GM23338 (cell line): Measurements from ENCODE around the gene KLK15. TPM values are rescaled to one million over a fixed set of nuclear protein-coding genes. Genes with fewer than 3 reads are reported as not detected.

Experiments used
- ATAC-seq: fragments of 200-7000 bp; cut with Tn5 transposase; 3 replicates; pipeline ENCODE4 v1.9.1; 2020
- DNase-seq: peaks from one replicate; pipeline ENCODE4 v3.0.0-alpha.2; 2015; ENCODE audit warnings: low spot score
- H2AFZ ChIP-seq: fragments of 200-600 bp; sonication (generic); 2 replicates; pipeline ENCODE4 v1.8.0; 2016; ENCODE audit warnings: antibody characterized with exemption, mild to moderate bottlenecking, moderate library complexity
- H3F3A ChIP-seq: fragments of 200-600 bp; sonication (generic); replicated peaks from 2 replicates; pipeline ENCODE4 v1.8.0; 2017; ENCODE audit warnings: antibody characterized with exemption, mixed run types, low read depth
- H3K27ac ChIP-seq: fragments of 200-600 bp; sonication (generic); 2 replicates; pipeline ENCODE4 v1.6.1; 2016; ENCODE audit warnings: low read depth
- H3K27me3 ChIP-seq: fragments of 200-600 bp; sonication (generic); 2 replicates; pipeline ENCODE4 v1.8.0; 2016; ENCODE audit warnings: mild to moderate bottlenecking, mixed run types, moderate library complexity; ENCODE audit not compliant: insufficient read depth
- H3K36me3 ChIP-seq: fragments of 200-600 bp; sonication (generic); 2 replicates; pipeline ENCODE4 v1.8.0; 2016; ENCODE audit warnings: mild to moderate bottlenecking; ENCODE audit not compliant: insufficient read depth
- H3K4me1 ChIP-seq: fragments of 200-600 bp; sonication (generic); 2 replicates; pipeline ENCODE4 v1.8.0; 2016; ENCODE audit warnings: mild to moderate bottlenecking, moderate library complexity; ENCODE audit not compliant: insufficient read depth
- H3K4me2 ChIP-seq: fragments of 200-600 bp; sonication (generic); 2 replicates; pipeline ENCODE4 v1.7.1; 2017; ENCODE audit warnings: mixed run types
- H3K4me3 ChIP-seq: fragments of 200-600 bp; sonication (generic); 2 replicates; pipeline ENCODE4 v1.6.1; 2016; ENCODE audit warnings: mixed run types
- H3K79me2 ChIP-seq: fragments of 200-600 bp; sonication (generic); replicated peaks from 2 replicates; pipeline ENCODE4 v1.8.0; 2017; ENCODE audit warnings: mild to moderate bottlenecking; ENCODE audit not compliant: insufficient read depth
- H3K9me2 ChIP-seq: fragments of 200-600 bp; sonication (generic); 2 replicates; pipeline ENCODE4 v1.8.0; 2017; ENCODE audit not compliant: insufficient read depth
- H4K20me1 ChIP-seq: fragments of 200-600 bp; sonication (generic); replicated peaks from 2 replicates; pipeline ENCODE4 v1.8.0; 2017; ENCODE audit warnings: mild to moderate bottlenecking; ENCODE audit not compliant: insufficient read depth
- H3K27ac Mint-ChIP-seq: 2 replicates; pipeline ENCODE4 v1.8.0; 2020; ENCODE audit warnings: inconsistent platforms, mild to moderate bottlenecking, moderate library complexity, mixed read lengths
- H3K27me3 Mint-ChIP-seq: 3 replicates; pipeline ENCODE4 v1.8.0; 2022; ENCODE audit warnings: low read depth, mild to moderate bottlenecking, moderate library complexity, mixed read lengths, inconsistent platforms; ENCODE audit not compliant: insufficient read depth, poor library complexity
- H3K36me3 Mint-ChIP-seq: 3 replicates; pipeline ENCODE4 v1.8.0; 2021; ENCODE audit warnings: low read depth, mild to moderate bottlenecking, inconsistent platforms, moderate library complexity, mixed read lengths
- H3K4me1 Mint-ChIP-seq: 3 replicates; pipeline ENCODE4 v1.8.0; 2020; ENCODE audit warnings: mild to moderate bottlenecking, inconsistent platforms, mixed read lengths
- H3K4me3 Mint-ChIP-seq: 3 replicates; pipeline ENCODE4 v1.8.0; 2021; ENCODE audit warnings: moderate library complexity, mild to moderate bottlenecking, inconsistent platforms, mixed read lengths
- H3K9me3 Mint-ChIP-seq: 3 replicates; pipeline ENCODE4 v1.8.0; 2020; ENCODE audit warnings: moderate library complexity, mild to moderate bottlenecking, inconsistent platforms, mixed read lengths
- CREB1 ChIP-seq: fragments of 250-450 bp; sonication (Bioruptor Pico); IDR thresholded peaks from 2 replicates; pipeline ENCODE4 v1.5.0; 2020; ENCODE audit warnings: low read depth, mild to moderate bottlenecking, moderate library complexity
- EZH2 ChIP-seq: fragments of 200-600 bp; sonication (generic); IDR thresholded peaks from one replicate; pipeline ENCODE4 v1.8.0; 2017; ENCODE audit warnings: antibody characterized with exemption, mild to moderate bottlenecking, low read depth; ENCODE audit not compliant: unreplicated experiment
- EZH2phosphoT487 ChIP-seq: fragments of 200-600 bp; sonication (generic); IDR thresholded peaks from one replicate; pipeline ENCODE4 v1.8.1; 2018; ENCODE audit warnings: antibody characterized with exemption; ENCODE audit not compliant: unreplicated experiment
- JUNB ChIP-seq: IDR thresholded peaks from one replicate; pipeline ENCODE4 v1.6.1; 2016; ENCODE audit warnings: antibody characterized with exemption; ENCODE audit not compliant: unreplicated experiment
- NANOG ChIP-seq: IDR thresholded peaks from 2 replicates; pipeline ENCODE4 v1.6.1; 2016; ENCODE audit warnings: antibody characterized with exemption, borderline replicate concordance
- POLR2AphosphoS5 ChIP-seq: IDR thresholded peaks from 2 replicates; pipeline ENCODE4 v1.6.1; 2016; ENCODE audit warnings: antibody characterized with exemption, low read depth
- STAT1 ChIP-seq: IDR thresholded peaks from one replicate; pipeline ENCODE4 v1.6.1; 2016; ENCODE audit warnings: antibody characterized with exemption; ENCODE audit not compliant: unreplicated experiment
- ZNF114 ChIP-seq: fragments of 250-450 bp; sonication (Bioruptor Pico); IDR thresholded peaks from 2 replicates; pipeline ENCODE4 v1.5.0; 2020; ENCODE audit warnings: mild to moderate bottlenecking, moderate library complexity
- ZNF331 ChIP-seq: fragments of 250-450 bp; sonication (Bioruptor Pico); IDR thresholded peaks from 2 replicates; pipeline ENCODE4 v1.5.0; 2020; ENCODE audit warnings: low read depth, mild to moderate bottlenecking, moderate library complexity
- polyA plus RNA-seq: library from polyadenylated mRNA; unstranded; fragments of >200 nt; fragmentation: Nextera tagmentation; extraction: Ambion mirVana; gene quantifications from 2 replicates; pipeline ENCODE4 v1.2.1, GENCODE V29; 2016
- total RNA-seq: library from RNA; depleted of rRNA; stranded (reverse); fragments of >200 nt; shearing (Covaris generic); gene quantifications from 2 replicates; pipeline ENCODE4 v1.2.3, GENCODE V29; 2014
- TF ChIP-seq, protein P1 (sequence below), 2 experiments: fragments of 200-600 bp in 1 of 2; sonication (generic) in 1 of 2; conservative IDR thresholded peaks; 2 replicates each; pipeline versions ENCODE4 v1.5.1 to v1.6.1; 2016 to 2017; ENCODE audit warnings: antibody characterized with exemption in 2 of 2, low read depth in 2 of 2, mild to moderate bottlenecking in 2 of 2, moderate library complexity in 1 of 2
- TF ChIP-seq, protein P2 (sequence below): IDR thresholded peaks from one replicate; pipeline ENCODE4 v1.6.1; 2018; ENCODE audit warnings: antibody characterized with exemption; ENCODE audit not compliant: unreplicated experiment
- TF ChIP-seq, protein P3 (sequence below): IDR thresholded peaks from 2 replicates; pipeline ENCODE4 v1.6.1; 2016; ENCODE audit warnings: antibody characterized with exemption
- TF ChIP-seq, protein P4 (sequence below): fragments of 250-450 bp; sonication (Bioruptor Pico); IDR thresholded peaks from 2 replicates; pipeline ENCODE4 v1.5.0; 2020; ENCODE audit warnings: mild to moderate bottlenecking, moderate library complexity

Gene KLK15
- total and polyA plus RNA-seq, 2 experiments from 2014 or later: not detected

DNA sequence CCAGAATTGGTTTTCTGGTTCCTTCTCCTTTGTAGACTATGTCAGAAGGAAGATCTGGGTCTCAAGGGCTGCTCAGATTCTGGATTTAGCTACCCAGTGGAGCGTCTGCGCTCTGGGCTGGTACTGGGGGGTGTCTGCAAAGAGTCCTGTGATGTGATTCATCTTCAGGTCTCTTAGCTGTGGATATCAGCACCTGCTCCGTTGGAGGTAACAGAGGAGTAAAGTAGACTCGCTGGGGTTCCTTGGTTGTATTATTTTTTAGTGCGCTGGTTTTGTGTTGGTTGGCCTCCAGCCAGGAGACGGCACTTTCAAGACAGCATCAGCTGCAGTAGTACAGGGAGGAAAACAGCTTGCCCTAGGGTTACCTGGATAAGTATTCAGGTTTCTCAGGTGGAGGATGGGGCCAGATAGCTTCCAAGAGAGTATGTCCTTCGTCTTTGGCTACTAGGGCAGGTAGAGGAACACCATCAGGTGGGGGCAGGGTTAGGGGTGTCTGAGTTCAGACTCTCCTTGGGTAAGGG is 10.4 kb upstream of the KLK15 start:
- Mint-ChIP-seq H3K27me3 (peaks cover 4% of the 10 kb centered on the region), H3K9me3 (peaks cover 62% of the 10 kb centered on the region), H3K36me3 (peaks cover 13% of the 10 kb centered on the region; the same call in 2 of the 3 replicates), H3K4me3 (no peak overlapping the region), H3K4me1 (no peaks in the 10 kb centered on the region), H3K27ac (no peak overlapping the region)
- Histone ChIP-seq H3K4me2 (no peak overlapping the region), H3K27ac (no peak overlapping the region), H2AFZ (no peak overlapping the region), H3K27me3 (peaks cover 8% of the 10 kb centered on the region; the same call in 1 of the 2 replicates), H3K79me2 (no peaks in the 10 kb centered on the region), H3K36me3 (no peaks in the 10 kb centered on the region), H3F3A (no peaks in the 10 kb centered on the region), H3K4me3 (no peak overlapping the region), H3K9me2 (no peaks in the 10 kb centered on the region), H4K20me1 (no peaks in the 10 kb centered on the region), H3K4me1 (no peaks in the 10 kb centered on the region)
- TF ChIP-seq NANOG (no peak), JUNB (no peak), EZH2 (no peak), ZNF331 (CRISPR knock-in tag) (no peak), POLR2AphosphoS5 (no peak), ZNF114 (CRISPR knock-in tag) (no peak), CREB1 (CRISPR knock-in tag) (no peak), EZH2phosphoT487 (no peak), STAT1 (no peak)
- TF ChIP-seq, protein P1, sequence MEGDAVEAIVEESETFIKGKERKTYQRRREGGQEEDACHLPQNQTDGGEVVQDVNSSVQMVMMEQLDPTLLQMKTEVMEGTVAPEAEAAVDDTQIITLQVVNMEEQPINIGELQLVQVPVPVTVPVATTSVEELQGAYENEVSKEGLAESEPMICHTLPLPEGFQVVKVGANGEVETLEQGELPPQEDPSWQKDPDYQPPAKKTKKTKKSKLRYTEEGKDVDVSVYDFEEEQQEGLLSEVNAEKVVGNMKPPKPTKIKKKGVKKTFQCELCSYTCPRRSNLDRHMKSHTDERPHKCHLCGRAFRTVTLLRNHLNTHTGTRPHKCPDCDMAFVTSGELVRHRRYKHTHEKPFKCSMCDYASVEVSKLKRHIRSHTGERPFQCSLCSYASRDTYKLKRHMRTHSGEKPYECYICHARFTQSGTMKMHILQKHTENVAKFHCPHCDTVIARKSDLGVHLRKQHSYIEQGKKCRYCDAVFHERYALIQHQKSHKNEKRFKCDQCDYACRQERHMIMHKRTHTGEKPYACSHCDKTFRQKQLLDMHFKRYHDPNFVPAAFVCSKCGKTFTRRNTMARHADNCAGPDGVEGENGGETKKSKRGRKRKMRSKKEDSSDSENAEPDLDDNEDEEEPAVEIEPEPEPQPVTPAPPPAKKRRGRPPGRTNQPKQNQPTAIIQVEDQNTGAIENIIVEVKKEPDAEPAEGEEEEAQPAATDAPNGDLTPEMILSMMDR (conservative IDR thresholded peaks at IDR 0.05; ENCODE audit: low read depth in 2 of 2): no peak
- TF ChIP-seq, protein P2, sequence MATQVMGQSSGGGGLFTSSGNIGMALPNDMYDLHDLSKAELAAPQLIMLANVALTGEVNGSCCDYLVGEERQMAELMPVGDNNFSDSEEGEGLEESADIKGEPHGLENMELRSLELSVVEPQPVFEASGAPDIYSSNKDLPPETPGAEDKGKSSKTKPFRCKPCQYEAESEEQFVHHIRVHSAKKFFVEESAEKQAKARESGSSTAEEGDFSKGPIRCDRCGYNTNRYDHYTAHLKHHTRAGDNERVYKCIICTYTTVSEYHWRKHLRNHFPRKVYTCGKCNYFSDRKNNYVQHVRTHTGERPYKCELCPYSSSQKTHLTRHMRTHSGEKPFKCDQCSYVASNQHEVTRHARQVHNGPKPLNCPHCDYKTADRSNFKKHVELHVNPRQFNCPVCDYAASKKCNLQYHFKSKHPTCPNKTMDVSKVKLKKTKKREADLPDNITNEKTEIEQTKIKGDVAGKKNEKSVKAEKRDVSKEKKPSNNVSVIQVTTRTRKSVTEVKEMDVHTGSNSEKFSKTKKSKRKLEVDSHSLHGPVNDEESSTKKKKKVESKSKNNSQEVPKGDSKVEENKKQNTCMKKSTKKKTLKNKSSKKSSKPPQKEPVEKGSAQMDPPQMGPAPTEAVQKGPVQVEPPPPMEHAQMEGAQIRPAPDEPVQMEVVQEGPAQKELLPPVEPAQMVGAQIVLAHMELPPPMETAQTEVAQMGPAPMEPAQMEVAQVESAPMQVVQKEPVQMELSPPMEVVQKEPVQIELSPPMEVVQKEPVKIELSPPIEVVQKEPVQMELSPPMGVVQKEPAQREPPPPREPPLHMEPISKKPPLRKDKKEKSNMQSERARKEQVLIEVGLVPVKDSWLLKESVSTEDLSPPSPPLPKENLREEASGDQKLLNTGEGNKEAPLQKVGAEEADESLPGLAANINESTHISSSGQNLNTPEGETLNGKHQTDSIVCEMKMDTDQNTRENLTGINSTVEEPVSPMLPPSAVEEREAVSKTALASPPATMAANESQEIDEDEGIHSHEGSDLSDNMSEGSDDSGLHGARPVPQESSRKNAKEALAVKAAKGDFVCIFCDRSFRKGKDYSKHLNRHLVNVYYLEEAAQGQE: no peak
- TF ChIP-seq, protein P3, sequence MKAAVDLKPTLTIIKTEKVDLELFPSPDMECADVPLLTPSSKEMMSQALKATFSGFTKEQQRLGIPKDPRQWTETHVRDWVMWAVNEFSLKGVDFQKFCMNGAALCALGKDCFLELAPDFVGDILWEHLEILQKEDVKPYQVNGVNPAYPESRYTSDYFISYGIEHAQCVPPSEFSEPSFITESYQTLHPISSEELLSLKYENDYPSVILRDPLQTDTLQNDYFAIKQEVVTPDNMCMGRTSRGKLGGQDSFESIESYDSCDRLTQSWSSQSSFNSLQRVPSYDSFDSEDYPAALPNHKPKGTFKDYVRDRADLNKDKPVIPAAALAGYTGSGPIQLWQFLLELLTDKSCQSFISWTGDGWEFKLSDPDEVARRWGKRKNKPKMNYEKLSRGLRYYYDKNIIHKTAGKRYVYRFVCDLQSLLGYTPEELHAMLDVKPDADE: no peak
- TF ChIP-seq, protein P4, sequence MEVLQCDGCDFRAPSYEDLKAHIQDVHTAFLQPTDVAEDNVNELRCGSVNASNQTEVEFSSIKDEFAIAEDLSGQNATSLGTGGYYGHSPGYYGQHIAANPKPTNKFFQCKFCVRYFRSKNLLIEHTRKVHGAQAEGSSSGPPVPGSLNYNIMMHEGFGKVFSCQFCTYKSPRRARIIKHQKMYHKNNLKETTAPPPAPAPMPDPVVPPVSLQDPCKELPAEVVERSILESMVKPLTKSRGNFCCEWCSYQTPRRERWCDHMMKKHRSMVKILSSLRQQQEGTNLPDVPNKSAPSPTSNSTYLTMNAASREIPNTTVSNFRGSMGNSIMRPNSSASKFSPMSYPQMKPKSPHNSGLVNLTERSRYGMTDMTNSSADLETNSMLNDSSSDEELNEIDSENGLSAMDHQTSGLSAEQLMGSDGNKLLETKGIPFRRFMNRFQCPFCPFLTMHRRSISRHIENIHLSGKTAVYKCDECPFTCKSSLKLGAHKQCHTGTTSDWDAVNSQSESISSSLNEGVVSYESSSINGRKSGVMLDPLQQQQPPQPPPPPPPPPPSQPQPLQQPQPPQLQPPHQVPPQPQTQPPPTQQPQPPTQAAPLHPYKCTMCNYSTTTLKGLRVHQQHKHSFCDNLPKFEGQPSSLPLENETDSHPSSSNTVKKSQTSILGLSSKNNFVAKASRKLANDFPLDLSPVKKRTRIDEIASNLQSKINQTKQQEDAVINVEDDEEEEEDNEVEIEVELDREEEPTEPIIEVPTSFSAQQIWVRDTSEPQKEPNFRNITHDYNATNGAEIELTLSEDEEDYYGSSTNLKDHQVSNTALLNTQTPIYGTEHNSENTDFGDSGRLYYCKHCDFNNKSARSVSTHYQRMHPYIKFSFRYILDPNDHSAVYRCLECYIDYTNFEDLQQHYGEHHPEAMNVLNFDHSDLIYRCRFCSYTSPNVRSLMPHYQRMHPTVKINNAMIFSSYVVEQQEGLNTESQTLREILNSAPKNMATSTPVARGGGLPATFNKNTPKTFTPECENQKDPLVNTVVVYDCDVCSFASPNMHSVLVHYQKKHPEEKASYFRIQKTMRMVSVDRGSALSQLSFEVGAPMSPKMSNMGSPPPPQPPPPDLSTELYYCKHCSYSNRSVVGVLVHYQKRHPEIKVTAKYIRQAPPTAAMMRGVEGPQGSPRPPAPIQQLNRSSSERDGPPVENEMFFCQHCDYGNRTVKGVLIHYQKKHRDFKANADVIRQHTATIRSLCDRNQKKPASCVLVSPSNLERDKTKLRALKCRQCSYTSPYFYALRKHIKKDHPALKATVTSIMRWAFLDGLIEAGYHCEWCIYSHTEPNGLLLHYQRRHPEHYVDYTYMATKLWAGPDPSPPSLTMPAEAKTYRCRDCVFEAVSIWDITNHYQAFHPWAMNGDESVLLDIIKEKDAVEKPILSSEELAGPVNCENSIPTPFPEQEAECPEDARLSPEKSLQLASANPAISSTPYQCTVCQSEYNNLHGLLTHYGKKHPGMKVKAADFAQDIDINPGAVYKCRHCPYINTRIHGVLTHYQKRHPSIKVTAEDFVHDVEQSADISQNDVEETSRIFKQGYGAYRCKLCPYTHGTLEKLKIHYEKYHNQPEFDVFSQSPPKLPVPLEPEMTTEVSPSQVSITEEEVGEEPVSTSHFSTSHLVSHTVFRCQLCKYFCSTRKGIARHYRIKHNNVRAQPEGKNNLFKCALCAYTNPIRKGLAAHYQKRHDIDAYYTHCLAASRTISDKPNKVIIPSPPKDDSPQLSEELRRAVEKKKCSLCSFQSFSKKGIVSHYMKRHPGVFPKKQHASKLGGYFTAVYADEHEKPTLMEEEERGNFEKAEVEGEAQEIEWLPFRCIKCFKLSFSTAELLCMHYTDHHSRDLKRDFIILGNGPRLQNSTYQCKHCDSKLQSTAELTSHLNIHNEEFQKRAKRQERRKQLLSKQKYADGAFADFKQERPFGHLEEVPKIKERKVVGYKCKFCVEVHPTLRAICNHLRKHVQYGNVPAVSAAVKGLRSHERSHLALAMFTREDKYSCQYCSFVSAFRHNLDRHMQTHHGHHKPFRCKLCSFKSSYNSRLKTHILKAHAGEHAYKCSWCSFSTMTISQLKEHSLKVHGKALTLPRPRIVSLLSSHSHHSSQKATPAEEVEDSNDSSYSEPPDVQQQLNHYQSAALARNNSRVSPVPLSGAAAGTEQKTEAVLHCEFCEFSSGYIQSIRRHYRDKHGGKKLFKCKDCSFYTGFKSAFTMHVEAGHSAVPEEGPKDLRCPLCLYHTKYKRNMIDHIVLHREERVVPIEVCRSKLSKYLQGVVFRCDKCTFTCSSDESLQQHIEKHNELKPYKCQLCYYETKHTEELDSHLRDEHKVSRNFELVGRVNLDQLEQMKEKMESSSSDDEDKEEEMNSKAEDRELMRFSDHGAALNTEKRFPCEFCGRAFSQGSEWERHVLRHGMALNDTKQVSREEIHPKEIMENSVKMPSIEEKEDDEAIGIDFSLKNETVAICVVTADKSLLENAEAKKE (CRISPR knock-in tag): no peak
- DNase-seq: no peak
- no peak for ATAC-seq
